ENCODE measurements around the gene EPS8. TPM values are rescaled to one million over a fixed set of nuclear protein-coding genes. Genes with fewer than 3 reads are reported as not detected.
A peak's percentile ranks its signal among the peaks of the same experiment; 100 is the strongest.

The EPS8 gene
- total RNA-seq, 1 donor from 2014 or later: 2.4 TPM

DNA sequence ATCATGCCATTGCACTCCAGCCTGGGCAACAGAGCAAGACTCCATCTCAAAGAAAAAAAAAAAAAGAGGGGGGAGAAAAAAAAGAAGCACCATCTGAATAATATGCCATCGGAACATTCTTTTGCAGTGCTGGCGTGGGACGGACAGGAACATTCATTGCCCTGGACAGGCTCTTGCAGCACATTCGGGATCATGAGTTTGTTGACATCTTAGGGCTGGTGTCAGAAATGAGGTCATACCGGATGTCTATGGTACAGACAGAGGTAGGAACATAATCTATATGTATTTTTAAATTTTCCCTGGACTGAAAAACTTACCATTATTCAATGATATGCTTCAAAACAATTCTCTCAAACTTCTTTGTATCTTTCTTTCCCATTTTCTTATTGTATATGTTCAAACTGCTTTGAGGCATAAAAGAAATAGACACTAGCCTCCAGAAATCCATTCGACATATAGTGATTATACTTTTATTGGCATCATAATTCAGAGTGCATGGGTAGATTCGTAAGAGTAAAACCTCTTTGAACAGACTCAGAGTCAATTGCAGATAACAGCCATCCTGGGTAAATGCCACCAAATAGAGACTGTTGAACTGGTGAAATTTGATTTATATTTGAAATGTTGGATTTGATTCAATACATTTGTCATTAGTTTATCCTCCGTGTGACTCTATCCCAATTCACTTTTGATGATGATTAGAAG is 199.7 kb downstream of the EPS8 start:
- H3K27ac Mint-ChIP-seq: no peak overlapping the region
- H3K27me3 Mint-ChIP-seq: peaks cover 5% of the 10 kb centered on the region
- H3K36me3 Mint-ChIP-seq (ENCODE audit: low read depth): peaks cover 20% of the 10 kb centered on the region
- DNase-seq: no peak
- intact Hi-C loops (cut with micrococcal nuclease): loop anchor here (1.0 to 5.0 kb wide), 4 partner anchors 198 to 773 kb away; partner anchors contain the start of gene EPS8
- H3K4me3 Mint-ChIP-seq: peak overlapping the region; percentile 74
- peaks cover 10% of the 10 kb centered on the region for H3K4me1 Mint-ChIP-seq
- no peaks in the 10 kb centered on the region for H3K9me3 Mint-ChIP-seq

DNA sequence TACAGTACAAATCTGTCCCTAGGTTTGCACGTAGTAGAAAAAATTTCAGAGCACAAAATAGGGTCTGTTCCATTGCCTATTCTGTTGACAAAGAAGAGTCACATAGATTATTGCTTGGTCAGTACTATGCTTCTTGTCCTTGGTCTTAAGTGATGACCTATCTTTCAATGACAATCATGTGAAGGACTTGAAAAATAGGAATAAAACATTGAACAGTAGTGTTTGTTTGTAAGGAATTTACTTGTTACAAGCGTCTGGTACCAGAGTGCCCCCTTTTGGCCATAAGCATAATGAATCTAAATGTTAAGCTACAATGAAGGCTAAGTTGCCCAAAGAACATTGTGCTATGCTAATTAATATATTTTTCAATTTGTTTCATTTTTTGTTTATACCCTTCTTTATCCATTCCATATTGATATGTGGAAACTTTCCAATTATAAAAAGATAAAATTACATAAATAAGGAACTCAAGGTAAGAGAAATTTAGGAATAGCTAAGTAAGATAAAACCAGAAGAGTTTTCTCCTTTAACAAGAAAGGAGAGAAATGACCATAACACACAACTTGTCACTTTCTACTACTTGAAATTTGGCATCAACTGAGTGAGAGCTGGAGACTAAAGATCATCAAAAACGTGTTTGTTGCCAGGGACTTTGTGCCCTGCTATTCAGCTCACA is 204.7 kb downstream of the EPS8 start:
- DNase-seq: peak; percentile 79
- Mint-ChIP-seq H3K27ac (no peak overlapping the region), H3K36me3 (ENCODE audit: low read depth) (peaks cover 29% of the 10 kb centered on the region), H3K4me1 (peaks cover 13% of the 10 kb centered on the region), H3K9me3 (no peaks in the 10 kb centered on the region), H3K4me3 (no peak overlapping the region), H3K27me3 (no peaks in the 10 kb centered on the region)
- intact Hi-C loops (cut with micrococcal nuclease): loop anchor here (1.0 to 5.0 kb wide), 3 partner anchors 52 to 357 kb away; no protein-coding TSS in a partner anchor

DNA sequence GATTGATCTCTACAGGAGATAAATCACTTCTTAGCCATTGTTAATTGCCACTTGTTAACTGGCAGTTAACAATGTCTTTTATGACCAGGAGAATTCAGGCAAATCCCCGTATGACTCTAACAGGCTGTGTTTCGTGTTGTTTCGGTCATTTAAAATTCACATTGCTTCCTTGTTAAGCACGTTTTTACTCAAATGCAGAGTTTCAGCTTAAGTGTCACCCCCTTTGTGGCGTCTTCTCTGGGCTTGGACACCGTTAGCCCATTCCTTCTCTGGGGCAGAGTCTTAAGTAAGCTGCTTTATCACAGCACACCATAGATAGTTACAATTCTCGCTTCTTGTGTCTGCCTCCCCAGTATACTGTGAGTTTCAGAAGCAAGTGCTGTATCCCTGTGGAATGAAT is 205.4 kb downstream of the EPS8 start:
- Mint-ChIP-seq H3K36me3 (ENCODE audit: low read depth) (peaks cover 30% of the 10 kb centered on the region), H3K9me3 (no peaks in the 10 kb centered on the region), H3K4me3 (no peak overlapping the region), H3K27ac (no peak overlapping the region), H3K27me3 (no peaks in the 10 kb centered on the region), H3K4me1 (peaks cover 13% of the 10 kb centered on the region)
- no peak for DNase-seq
- intact Hi-C loops (cut with micrococcal nuclease): loop anchor here (1.0 to 5.0 kb wide), 3 partner anchors 52 to 357 kb away; no protein-coding TSS in a partner anchor

DNA sequence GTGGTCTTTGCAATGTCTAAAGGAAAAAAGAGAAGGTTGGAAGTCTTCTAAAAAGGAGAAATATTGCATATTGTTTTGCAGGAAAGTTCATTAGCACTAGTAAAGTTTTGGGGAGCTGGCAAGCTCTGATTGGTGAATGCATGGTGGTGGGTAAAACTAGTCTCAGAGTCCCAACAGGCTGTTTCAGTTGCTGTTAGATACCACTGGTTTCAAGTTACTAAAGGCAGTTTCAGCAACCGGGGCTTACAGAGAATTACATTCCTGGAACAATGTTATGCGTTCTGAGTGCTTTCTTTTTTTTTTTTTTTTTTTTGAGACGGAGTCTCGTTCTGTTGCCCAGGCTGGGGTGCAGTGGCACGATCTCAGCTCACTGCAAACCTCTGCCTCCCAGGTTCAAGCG is 208.2 kb downstream of the EPS8 start:
- Mint-ChIP-seq H3K27ac (no peak overlapping the region), H3K4me3 (no peak overlapping the region), H3K4me1 (peaks cover 17% of the 10 kb centered on the region), H3K9me3 (no peaks in the 10 kb centered on the region), H3K36me3 (ENCODE audit: low read depth) (peaks cover 33% of the 10 kb centered on the region), H3K27me3 (no peaks in the 10 kb centered on the region)
- intact Hi-C loops (cut with micrococcal nuclease): loop anchor here (5.0 kb wide), 1 partner anchor 354 kb away; no protein-coding TSS in a partner anchor
- no peak for DNase-seq

DNA sequence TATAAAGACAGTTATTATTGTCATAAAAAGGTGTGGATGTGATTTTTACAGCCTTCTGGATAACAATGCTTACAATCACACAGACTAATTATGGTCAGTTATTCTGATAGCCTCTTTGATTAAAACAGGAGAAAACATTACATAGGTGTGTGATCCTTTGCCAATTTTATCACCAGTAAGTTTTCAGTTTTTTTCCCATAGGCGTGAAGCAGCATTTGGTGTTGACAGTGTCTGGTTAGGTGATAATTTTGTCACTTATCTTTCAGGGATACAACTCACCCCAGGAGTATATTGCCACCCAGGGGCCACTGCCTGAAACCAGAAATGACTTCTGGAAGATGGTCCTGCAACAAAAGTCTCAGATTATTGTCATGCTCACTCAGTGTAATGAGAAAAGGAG is 208.8 kb downstream of the EPS8 start:
- Mint-ChIP-seq H3K27ac (peak overlapping the region; percentile 24), H3K4me3 (no peak overlapping the region), H3K36me3 (ENCODE audit: low read depth) (peaks cover 35% of the 10 kb centered on the region), H3K9me3 (no peaks in the 10 kb centered on the region), H3K27me3 (no peaks in the 10 kb centered on the region), H3K4me1 (peaks cover 20% of the 10 kb centered on the region)
- DNase-seq: peak; percentile 77
- intact Hi-C loops (cut with micrococcal nuclease): loop anchor here (1.0 to 5.0 kb wide), 2 partner anchors 48 to 353 kb away; no protein-coding TSS in a partner anchor

DNA sequence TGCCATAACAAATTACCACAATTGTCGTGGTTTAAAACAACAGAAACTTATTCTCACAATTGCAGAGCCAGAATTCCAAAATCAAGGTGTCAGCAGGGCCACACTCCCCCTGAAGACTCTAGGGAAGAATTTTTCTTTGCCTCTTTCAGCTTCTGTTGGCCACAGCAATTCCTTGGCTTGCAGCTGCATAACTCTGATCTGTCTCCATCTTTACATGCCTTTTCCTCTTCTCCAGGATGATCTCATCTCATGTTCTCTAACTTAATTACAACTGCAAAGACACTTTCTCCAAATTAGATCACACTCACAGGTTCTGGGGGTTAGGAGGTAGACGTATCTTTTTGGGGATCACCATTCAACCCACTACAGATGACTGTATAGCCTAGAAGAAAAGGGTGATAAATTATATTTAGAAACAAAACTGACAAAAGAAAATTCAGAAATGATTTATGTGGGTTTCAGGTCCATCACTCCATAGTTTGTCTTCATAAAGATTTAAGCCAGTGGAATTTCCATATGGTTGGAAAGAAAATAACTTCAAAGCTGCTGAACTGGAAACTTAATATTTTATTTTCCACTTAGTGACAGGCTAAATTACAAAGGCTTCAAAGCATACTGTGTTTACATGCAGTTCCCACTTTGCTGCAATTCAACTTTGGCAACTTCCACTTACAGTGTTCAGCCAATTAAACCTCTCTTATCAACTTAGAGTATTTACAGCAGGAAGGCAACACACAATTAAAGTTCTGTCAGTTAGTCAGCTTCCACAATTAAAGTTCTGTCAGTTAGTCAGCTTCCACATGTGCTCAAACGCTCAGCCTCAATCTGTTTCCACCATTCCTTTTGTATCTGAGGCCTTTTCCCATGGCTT is 213.3 kb downstream of the EPS8 start:
- peak overlapping the region; percentile 60 for H3K27ac Mint-ChIP-seq
- intact Hi-C loops (cut with micrococcal nuclease): loop anchor here (1.0 to 2.0 kb wide), 2 partner anchors 13 to 30 kb away; no protein-coding TSS in a partner anchor
- peaks cover 39% of the 10 kb centered on the region for H3K4me1 Mint-ChIP-seq
- H3K9me3 Mint-ChIP-seq: peaks cover 4% of the 10 kb centered on the region
- H3K27me3 Mint-ChIP-seq: no peaks in the 10 kb centered on the region
- no peak overlapping the region for H3K4me3 Mint-ChIP-seq
- peaks cover 38% of the 10 kb centered on the region for H3K36me3 Mint-ChIP-seq (ENCODE audit: low read depth)
- DNase-seq: peak; percentile 50

DNA sequence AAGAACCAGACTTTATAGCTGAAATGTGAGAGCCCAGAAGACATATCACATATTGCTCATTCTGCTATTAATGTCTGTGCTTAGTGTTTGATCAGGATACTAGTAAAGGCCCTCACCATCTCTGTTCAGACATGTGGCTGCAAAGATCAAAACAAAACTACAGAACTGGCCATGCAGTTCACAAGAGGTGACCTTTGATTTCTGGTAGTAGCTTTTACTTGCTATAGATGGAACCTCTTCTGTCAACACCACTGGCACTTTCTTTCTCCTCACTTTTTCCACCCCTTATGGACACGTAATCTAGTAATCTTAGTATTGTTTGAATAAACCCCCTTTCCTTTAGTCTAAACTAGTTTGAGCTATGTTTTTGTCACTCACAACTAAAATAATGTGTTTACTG is 214.8 kb downstream of the EPS8 start:
- peaks cover 35% of the 10 kb centered on the region for H3K36me3 Mint-ChIP-seq (ENCODE audit: low read depth)
- H3K27me3 Mint-ChIP-seq: no peaks in the 10 kb centered on the region
- intact Hi-C loops (cut with micrococcal nuclease): loop anchor here (5.0 kb wide), 2 partner anchors 622 to 802 kb away; a partner anchor contains a TSS
- DNase-seq: peak; percentile 16
- H3K4me3 Mint-ChIP-seq: no peak overlapping the region
- H3K4me1 Mint-ChIP-seq: peaks cover 43% of the 10 kb centered on the region
- peaks cover 4% of the 10 kb centered on the region for H3K9me3 Mint-ChIP-seq
- no peak overlapping the region for H3K27ac Mint-ChIP-seq

Other genes starting within 250 kb of the EPS8 start
- 162 and 166 TPM in 2 replicates for gene STRAP, start 93.0 kb upstream of the EPS8 start, total RNA-seq
- gene DERA, start 121.9 kb upstream of the EPS8 start, total RNA-seq: 15.9 and 17.3 TPM in 2 replicates